H1 (cell line): ENCODE data around the gene SCD. TPM values are rescaled to one million over a fixed set of nuclear protein-coding genes. Genes with fewer than 3 reads are reported as not detected.

Experiments
- BCL11A ChIP-seq, 2 experiments: IDR thresholded peaks; one replicate each; pipeline ENCODE4 v1.6.1; 2011; ENCODE audit warnings: low read depth in 2 of 2, low read length in 2 of 2, mild to moderate bottlenecking in 2 of 2
- E2F6 ChIP-seq: IDR thresholded peaks from 2 replicates; pipeline ENCODE4 v1.6.1; 2012; ENCODE audit warnings: inconsistent platforms
- MAX ChIP-seq: IDR thresholded peaks from 2 replicates; pipeline ENCODE4 v1.6.1; 2012; ENCODE audit warnings: inconsistent platforms
- RNF2 ChIP-seq: fragments of 200-900, 300-1000 bp; sonication (generic); IDR thresholded peaks from 2 replicates; pipeline ENCODE4 v1.7.1; 2016; ENCODE audit warnings: borderline replicate concordance, low read depth, mild to moderate bottlenecking, antibody characterized with exemption, low read length; ENCODE audit not compliant: poor library complexity, severe bottlenecking; ENCODE audit errors: missing control alignments
- SIX5 ChIP-seq: IDR thresholded peaks from 2 replicates; pipeline ENCODE4 v1.6.1; 2011; ENCODE audit warnings: mild to moderate bottlenecking, low read depth, low read length
- polyA plus RNA-seq, 7 experiments: library from polyadenylated mRNA; depleted of rRNA in 3 of 7; stranded (reverse) in 5 of 7; unstranded in 2 of 7; fragments of >200 nt in 5 of 7; fragments of 200-250 nt in 2 of 7; gene quantifications; 1 replicate in 5 of 7; 2 replicates in 1 of 7; 4 replicates in 1 of 7; pipeline versions ENCODE4 v1.2.1 to v1.2.3, GENCODE V29; 2011 to 2013; ENCODE audit warnings: missing spikeins in 2 of 7, mixed read lengths in 2 of 7
- total RNA-seq: library from RNA; stranded (reverse); fragmentation: NEBNext Ultra II Directional; extraction: Animal tissue kit (Norgen Biotek cat#: 25700); gene quantifications from 2 replicates; pipeline ENCODE4 v1.2.1, GENCODE V29; 2021

Gene SCD
- total and polyA plus RNA-seq, 2 of the 8 experiments (the other 6 are each of a cell fraction or from before 2014, with no cell fraction given), result 397 to 621 TPM

- TF ChIP-seq BCL11A (IDR thresholded peaks at IDR 0.05; ENCODE audit: low read depth in 2 of 2, low read length in 2 of 2), result no peak
- TF ChIP-seq MAX, result no peak
- TF ChIP-seq SIX5, result no peak
- TF ChIP-seq E2F6, result no peak
- TF ChIP-seq RNF2, result no peak
Measured at GRCh38 chr10:100306861-100307260, 40.2 kb upstream of the SCD start (continued).
